Activated T-cell treated with anti-CD3 and anti-CD28 coated beads for 4 hours (primary cell): ENCODE data around the gene EXOC3L2.
A peak's percentile ranks its signal among the peaks of the same experiment; 100 is the strongest.
"Not testable (repeated sequence)": the region's sequence is repeated elsewhere in the genome, so short reads cannot be mapped to it uniquely, and the experiment has no call there.

Experiments
- DNase-seq: peaks from one replicate; pipeline ENCODE4 v3.0.0-alpha.2; 2020

The EXOC3L2 gene

DNA sequence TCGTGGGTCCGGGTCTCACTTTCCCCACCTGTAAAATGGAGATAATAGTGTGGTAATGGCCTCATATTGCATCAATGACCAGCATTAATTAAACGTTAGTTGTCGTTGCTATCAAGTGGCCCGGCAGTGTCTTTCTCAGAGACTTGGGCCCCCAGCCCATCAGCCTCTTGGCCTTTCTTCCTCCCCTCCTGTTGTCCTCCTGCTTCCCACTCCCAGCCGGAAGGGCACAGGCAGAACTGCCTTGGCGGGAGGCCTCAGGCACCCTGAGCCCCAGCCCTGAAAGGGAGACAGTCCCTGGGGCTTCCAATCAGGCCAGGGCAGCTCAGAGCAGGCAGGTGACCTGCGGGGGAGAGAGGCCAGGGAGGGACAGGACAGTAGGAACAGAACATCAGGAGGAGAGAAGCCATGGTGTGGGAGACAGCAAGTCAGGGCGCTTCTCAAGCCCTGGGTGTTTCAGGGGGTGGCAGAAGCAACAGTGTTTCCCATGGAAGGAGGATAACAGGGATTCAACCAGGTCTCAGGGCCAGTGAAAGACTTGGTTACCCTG, 10.5 kb upstream of the EXOC3L2 start:
- DNase-seq, result no peak

DNA sequence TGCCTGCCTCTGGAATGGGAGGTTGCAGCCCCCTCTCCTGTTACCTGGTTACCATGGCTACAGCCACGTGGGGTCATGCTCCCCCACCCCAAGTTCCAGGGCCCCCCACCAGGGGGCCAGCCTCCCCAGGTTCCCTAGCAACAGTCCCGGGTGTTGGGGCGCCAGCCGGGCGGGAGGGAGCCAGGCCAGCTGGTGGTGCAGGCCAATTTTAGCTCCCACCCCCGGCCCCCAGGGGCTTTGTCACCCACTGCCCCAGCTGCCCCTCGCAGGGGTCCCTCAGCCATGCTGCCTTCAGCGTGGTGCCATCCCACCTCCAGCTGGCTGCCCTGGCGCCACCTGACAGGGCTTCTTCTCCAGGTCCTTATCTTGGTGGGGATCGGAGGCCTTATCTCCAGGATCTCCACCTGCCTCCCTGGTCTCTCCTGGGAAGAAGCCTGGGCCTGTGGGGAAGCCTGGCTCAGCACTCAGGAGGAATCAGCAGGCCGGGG, 8.9 kb upstream of the EXOC3L2 start:
- DNase-seq, result no peak

DNA sequence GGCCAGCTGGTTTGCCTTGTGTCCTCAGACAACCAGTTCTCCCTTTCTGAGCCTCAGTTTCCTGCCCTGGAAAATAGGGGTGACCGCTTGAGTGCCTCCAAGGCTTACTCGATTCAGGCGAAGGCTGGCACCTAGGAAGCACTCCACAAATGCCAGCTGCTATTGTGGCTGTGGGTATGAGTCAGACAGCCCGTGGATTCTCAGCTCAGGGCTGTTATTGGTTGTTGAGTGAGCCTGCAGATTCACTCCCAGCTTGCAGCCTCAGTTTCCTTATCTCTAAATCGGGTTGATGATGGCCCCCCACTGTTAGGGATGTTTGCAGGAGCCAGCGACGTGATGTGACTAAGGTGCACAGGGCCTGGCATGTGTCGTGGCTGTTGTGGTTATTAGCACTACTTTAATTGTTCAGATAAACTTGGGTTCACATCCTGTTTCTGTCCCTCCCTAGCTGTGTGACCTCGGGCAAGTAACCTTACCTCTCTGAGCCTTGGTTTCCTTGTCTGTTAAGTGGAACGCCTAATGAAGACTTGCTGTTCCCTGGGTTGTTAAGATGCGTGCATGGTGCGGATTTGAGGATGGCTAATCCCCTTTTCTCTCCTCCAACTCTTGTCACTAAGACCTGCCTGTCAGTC, 8.3 kb upstream of the EXOC3L2 start:
- DNase-seq, result no peak

DNA sequence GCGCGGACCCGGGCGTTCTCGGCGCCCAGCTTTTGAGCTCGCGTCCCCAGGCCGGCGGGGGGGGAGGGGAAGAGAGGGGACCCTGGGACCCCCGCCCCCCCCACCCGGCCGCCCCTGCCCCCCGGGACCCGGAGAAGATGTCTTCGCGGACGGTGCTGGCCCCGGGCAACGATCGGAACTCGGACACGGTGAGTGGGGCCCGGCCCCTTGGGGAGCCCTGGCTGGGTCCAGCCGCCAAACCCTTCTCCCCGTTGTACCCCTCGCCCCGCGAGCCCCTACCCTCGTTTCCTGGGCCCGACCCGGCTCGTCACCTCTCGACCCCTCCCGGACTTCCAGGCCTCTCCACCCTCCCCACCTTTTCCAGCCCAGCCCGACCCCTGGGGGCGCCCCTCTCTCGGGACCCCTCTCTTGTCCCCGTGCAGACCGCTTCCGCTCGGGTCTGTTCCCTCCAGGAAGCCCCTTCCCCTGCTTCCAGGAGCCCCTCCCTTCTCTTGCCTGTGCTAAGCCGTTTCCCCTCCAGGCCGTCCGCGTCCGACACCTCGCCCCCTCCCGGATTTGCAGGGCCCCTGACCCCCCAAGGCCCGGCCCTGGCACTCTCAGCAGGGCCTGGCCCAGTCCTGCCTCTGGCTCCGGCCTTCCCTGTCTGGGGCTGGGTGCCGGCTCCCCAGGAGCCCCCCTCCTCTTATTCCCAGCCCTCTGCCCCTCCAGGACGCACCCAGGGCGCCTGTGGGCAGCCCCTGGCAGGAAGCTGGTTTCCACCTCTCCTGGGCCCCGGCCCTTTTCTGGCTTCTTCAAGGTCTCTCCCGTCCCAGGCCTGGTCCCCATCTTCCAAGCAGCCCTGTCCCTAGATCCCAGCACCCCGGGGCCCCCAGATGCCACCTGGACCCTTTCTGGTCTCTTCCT, 6.5 kb upstream of the EXOC3L2 start:
- DNase-seq, result no peak

DNA sequence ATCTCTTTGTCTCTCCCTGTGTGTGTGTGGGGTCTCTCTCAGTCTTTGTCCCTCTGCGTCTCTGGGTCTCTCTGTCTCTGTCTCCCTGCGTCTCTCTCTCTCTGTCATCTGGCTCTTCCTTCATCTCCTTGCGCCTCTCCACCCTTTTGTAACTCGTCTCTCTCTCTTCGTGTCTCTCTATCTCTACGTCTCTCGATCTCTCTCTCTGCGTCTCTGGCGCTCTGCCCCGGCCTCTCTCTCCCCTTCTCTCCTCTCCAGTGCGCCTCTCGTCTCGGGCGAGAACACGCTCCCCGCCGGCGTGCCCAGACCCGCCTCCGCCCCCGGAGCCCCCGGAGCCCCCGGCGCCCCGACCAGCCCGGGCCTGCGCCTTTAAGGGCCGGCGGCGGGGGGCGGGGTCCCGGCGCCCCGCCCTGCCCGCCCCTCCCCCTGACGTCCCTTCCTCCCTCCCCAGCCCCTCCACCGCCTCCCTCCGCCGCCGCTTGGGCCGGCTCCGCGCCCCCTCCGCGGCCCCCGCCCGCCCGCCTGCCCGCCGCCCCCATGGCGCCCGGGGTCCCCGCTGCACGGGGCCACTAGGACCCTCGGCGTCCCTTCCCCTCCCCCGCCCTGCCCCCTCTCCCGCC, 5.7 kb upstream of the EXOC3L2 start, which contains the start of gene MARK4:
Gene MARK4 (plus strand): TSS at position 440 of the 620 bp plus-strand sequence. CDS start 318 bp downstream, outside the sequence.
- peak; percentile 46 for DNase-seq

DNA sequence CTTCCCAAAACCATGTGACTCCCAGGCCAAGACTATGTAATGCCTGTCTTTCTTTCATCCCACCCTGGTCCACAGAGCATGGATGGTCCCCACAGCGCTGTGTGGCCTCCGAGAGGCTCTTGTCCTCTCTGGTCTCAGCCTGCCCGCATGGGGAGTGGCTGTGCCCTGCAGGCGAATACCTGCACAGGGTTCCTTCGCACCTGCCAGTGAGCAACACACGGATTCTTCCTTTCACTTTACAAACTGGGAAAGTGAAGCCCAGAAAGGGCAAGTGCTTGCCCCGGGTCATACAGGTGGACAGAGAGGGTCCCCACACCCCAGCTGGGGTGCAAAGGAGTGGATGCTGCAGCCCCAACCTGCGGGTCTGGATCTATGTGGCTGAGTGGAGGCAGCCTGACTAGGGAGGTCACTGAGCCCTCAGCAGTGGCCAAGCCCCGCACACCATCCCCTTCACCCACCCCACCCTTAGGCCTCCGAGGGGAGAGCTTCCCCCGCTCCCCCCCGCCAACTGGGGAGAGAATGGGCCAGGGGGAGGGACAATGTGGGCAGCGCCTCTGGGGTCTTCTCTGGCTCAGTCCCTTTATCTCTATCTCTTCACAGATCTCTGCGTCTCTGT, 5.1 kb upstream of the EXOC3L2 start:
- no peak for DNase-seq

DNA sequence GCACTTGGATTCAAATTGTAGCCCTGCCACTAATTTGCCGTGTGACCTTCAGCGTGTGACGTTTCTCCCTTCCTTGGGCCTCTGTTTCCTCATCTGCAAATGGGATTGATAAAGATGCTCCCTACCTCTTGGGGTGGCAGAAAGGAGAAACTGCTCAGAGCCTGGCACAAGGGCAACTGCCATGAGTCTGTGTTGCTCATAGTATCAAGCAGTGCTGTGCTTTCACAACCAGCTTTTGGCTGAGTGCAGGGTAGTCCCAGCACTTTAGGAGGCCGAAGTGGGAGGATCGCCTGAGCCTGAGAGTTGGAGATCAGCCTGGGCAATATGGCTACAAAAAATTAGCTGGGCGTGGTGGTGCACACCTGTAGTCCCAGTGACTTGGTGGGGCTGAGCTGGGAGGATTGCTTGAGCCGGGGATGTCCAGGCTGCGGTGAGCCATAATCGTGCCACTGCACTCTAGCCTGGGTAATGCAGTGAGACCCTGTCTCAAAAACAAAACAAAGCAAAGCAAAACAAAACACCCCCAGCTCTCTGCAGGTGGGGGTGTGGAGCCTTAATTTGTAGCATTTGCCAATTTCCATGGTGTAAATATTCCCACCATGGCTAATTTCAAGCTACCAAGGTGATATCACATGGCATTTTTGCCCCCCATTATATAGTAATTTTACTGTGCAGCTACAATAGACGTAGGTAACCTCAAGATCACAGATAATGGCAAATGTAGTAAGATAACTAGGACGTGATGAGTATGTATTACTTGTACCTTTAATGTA, 4.2 kb upstream of the EXOC3L2 start:
- no peak for DNase-seq

DNA sequence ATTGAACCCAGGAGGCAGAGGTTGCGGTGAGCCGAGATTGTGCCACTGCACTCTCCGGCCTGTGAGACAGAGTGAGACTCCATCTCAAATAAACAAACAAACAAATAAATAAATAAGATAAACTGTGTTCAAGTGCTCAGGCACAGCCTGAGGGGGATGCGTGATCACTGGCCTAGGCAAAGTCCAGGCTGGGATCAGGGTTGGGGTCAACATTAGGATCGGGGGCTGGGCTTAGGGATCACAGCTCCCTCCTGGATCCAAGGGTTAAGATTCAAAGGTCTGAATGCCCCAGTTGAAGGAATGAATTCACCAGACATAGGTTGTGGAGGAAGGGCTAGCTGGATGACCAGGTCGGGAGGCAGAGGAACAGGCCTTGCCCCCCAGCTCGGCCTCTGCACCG, 1.9 kb upstream of the EXOC3L2 start:
- DNase-seq, result no peak

DNA sequence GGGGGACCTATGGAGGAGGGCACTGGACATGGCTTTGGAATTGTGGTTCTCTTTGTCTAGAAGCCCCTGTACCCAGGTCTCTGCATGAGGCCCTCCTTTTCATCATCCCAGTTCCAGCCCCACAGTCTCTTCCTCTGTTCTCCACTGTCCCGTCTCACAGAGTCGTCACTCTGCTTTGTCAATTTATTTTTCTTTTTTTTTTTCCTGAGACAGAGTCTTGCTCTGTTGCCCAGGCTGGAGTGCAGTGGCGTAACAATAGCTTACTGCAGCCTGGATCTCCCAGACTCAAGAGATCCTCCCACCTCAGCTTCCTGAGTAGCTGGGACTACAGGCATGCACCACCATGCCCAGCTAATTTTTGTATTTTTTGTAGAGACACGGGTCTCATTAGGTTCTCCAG, 619 bp upstream of the EXOC3L2 start:
- no peak for DNase-seq

DNA sequence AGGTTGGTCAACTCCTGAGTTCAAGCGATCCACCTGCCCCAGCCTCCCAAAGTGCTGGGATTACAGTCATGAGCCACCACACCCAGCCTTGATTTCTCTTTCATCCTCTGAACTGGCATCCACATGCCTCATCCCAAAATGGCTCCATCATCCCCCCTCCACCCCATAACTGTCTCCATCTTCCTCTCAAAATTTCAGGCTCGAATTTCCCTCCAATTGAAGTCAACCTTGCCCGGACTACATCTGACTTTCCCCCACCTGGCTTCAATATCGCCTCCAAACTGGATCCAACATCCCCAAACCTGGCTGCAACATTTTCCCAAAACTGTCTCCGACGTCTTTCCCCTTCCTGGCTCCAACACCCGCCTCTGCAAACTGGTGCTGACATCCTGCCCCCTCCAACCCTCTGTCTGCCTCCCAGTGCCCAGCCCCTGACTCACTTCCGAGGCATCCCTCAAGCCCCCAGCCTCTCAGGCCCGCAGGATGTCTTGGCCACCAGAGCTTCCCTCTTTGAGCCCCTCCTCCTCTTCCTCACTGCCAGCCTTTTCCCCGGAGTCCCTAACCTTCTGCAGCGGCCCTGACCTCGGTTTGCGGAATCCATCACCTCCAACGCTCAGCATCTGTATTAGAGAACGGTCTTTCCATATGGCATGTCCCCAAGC, 943 bp downstream of the EXOC3L2 start:
- no peak for DNase-seq

DNA sequence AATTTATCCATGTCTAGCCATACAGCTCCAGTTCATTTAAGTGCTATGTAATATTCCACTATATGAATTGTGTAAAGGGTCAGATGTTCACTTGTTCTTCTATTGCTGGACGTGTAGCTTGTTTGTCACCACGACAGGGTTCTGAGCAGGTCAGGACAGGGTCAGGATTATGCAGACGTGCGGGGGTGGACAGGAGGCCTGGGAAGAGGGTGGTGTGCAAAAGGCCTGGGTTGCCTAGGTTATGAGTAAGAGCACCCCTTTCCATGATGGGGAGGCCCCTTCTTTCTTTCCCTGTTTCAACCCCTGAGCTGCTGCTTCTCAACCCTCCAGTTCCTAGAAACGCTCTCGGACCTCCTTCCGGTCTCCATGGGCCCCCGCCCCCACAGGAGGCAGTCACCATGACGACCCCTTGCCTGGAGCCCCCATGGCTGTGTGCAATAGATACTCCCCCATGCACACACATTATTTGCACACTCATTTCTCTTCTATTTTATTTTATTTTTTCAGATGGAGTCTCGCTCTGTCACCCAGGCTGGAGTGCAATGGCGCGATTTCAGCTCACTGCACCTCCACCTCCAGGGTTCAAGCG, 2.0 kb downstream of the EXOC3L2 start:
- no peak for DNase-seq

DNA sequence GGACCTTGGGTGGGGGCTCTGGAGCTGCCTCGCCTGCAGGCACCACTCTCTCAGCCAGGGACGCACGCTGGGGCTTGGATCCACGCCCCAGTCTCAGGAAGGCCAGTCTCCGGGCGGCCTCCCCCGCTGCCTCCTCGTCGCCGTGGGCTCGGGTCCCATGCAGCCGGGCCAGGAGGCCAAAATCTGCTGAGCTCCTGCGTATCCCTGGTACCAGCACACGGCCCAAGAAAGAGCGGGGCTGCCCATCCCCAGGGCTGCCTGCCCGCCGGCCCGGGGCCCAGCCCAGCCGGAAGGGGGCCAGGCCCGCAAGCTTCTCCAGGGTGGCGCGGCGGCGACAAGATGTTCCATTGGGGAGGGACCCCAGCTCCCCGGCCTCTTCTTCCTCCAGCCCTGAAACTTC, 6.7 kb downstream of the EXOC3L2 start:
- DNase-seq, result no peak

DNA sequence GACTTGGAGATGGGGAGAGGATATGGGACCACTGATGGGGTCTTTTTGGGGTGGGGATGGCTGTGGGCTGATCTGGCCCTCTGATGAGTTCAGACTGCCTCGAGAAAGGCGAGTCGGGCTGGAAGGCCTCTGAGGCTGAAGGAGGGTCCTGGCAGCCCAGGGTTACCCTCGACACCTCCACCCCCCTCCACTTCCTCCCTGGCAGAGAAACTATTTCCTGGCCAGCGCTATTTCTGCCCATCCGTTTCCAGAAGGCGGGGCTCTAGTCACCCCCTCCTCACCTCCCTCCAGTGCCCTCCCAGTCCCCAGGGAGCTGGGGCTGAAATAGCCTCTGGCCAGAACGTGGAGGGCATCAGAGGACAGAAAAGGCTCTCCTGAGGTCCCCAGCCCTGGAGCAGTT, 9.7 kb downstream of the EXOC3L2 start:
- no peak for DNase-seq

DNA sequence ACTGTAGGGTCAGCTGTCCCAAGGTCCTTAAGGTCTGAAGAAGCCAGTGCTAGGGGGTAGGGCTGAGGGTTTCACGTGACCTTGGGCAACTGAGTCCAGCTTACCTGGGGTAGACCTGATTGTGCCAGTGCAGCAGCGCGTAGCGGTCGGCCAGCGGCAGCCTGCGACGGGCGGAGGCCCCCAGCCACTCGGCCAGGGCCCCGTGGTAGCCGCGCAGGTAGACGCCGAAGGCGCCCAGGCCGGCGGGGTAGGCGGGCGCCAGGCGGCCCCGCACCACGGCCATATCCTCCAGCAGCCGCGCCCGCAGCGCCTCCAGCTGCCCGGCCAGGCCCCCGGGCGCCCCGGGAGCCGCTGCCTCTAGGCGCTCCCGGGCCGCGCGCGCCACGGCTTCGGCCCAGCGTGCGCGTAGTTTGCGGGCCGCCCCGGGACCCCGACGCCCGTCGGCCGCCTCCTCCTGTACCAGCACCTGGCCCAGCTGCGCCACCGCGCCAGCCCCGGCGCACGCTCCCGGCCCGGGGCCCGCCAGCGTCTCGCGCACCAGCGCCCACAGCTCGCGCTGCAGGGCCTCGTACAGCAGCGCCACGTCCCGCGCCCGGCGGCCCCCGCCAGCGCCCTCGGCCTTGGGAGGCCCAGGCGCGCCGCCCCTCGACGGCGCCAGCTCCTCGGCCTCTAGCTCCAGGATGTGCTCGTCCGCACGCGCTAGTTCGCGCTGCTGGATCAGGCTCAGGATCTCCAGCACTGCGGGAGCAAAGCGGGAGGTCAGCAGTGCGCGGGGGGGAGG, 10.9 kb downstream of the EXOC3L2 start:
- no peak for DNase-seq

DNA sequence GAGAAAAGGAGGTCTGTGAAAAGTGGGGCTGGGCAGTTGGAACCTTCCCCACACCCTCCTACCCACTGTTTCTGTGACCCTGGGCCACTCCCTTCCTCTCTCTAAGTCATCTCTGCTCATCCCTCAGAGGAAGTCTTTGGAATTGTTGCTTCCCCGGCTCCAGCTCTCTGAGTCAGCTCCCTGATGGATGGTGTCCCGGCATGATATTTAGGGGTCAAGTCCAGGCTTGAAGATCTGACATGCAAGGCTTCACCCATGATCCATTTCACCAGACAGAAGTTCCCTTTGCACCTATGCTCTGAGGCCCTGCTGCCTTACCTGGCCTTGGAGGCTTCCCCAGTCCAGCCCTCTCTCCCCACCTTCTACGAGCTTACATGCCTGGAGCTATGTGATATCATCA, 13.3 kb downstream of the EXOC3L2 start:
- DNase-seq, result no peak

DNA sequence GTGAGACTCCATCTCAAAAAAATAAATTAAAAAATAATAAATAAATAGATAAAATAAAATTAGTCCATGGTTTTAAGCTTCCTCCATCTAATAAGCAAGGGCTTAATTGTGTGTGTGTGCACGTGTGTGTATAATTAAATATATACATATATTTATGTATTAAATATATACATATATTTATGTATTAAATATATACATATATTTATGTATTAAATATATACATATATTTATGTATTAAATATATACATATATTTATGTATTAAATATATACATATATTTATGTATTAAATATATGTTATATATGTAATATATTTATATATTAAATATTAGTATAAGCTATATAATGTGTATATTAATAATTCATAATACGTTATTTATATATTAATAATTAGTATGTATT, 16.2 kb downstream of the EXOC3L2 start:
- not testable (repeated sequence) for DNase-seq

DNA sequence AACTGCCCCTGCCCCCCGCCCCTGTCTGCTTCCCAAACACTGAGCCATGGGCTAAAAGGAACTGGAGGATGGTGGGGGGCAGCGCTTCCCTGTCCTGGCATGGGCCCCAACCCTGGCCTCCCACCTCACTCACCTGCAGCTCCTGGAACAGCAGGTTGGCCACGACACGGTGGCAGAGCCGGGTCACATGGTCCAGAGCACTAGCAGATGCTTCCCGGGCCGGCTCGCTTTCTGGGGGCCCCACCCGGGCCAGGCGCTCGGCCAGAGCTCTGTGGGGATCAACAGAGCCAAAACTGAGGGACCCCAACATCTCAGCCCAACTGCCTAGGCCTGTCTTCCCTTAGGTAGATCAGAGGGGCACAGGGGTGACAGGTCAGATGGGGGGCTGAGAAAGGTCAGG, 20.6 kb downstream of the EXOC3L2 start:
- no peak for DNase-seq

DNA sequence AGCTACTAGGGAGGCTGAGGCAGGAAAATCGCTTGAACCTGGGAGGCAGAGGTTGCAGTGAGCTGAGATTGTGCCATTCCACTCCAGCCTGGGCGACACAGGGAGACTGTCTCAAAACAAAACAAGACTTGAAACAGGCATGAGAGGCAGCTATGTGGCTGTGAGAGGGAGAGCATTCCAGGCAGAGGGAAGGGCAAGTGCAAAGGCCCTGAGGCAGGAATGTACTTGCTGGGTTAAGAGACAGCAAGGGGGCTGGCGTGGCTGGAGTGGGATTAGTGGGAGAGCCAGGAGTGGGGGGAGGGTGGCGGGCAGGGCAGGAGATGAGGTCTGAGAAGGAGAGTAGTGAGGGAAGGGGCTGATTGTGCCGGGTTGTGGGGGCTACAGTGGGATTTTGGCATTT, 21.3 kb downstream of the EXOC3L2 start:
- no peak for DNase-seq

DNA sequence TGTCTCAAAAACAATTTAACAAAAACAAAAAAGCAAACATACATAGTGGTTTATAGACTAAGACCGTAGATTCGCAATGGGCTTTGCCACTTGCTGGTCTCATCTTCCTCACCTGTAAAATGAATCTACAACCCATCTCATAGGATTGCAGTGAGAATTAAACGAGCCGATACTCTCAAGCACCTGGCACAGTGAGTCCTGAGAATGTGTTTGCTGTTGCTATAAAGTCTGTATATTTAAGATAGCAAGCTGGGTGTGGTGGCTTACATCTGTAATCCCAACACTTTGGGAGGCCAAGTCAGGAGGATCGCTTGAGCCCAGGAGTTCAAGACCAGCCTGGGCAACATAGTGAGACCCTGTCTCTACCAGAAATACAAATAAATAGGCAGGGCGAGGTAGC, 22.5 kb downstream of the EXOC3L2 start:
- no peak for DNase-seq
